ENCODE measurements around the gene PLCH2. TPM values are rescaled to one million over a fixed set of nuclear protein-coding genes. Genes with fewer than 3 reads are reported as not detected.
A peak's percentile ranks its signal among the peaks of the same experiment; 100 is the strongest.

The PLCH2 gene
- total RNA-seq, 4 donors from 2014 or later = 0.16 to 1.7 (median 0.44) TPM

GRCh38 chr1:2489615-2490014 lies 13.5 kb downstream of the PLCH2 start:
- DNase-seq (ENCODE audit: low spot score) (no peak), ATAC-seq (ENCODE audit: low FRiP score) (no peak)
- no peak for TF ChIP-seq CTCF (IDR thresholded peaks at IDR 0.05)

DNA sequence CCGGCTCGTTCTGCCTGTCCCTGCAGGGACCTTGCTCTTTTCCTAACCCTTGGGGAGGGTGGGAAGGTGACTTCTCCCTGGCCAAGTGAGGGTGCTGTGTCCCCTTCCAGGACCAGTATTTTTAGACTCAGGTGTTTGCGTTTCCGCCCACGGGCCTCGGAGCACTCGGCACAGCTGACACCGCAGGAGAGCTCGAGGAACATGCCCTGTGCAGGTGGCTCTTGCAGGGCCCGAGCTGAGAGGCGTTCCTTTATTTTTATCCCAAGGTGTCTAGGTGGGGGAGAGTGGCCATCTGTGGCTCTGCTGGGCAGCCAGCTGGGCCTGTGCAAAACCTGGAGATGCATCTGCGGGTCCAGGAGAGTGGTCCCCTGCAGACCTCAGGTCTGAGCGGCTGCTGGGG lies 16.0 kb downstream of the PLCH2 start:
- no peak for DNase-seq (ENCODE audit: low spot score)
- no peak for TF ChIP-seq CTCF (IDR thresholded peaks at IDR 0.05)

DNA sequence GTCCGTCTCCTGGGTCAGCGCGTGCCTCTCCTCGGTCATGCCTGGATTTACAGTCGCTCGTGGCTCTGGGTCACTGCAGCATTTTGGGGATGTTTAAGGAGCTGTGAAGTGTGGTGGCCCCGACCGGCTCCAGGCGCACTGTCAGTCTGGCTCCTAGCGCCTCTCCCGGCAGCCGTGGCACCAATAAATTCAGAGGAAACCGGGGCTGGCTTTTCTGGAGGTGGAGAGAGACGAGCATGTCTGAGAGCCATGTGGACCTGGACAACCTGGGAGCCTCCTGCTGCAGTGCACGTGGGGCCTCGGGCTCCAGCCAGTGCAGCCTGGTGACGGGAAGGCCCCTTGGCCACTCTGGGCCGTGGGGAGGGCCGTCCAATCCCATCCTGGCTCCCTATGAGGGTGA lies 17.1 kb downstream of the PLCH2 start:
- ATAC-seq (ENCODE audit: low FRiP score) = no peak
- DNase-seq (ENCODE audit: low spot score) = no peak
- TF ChIP-seq CTCF (IDR thresholded peaks at IDR 0.05) = no peak

More for the DNA sequence above, 16.0 kb downstream of the PLCH2 start:
- ATAC-seq (ENCODE audit: low FRiP score) = no peak

DNA sequence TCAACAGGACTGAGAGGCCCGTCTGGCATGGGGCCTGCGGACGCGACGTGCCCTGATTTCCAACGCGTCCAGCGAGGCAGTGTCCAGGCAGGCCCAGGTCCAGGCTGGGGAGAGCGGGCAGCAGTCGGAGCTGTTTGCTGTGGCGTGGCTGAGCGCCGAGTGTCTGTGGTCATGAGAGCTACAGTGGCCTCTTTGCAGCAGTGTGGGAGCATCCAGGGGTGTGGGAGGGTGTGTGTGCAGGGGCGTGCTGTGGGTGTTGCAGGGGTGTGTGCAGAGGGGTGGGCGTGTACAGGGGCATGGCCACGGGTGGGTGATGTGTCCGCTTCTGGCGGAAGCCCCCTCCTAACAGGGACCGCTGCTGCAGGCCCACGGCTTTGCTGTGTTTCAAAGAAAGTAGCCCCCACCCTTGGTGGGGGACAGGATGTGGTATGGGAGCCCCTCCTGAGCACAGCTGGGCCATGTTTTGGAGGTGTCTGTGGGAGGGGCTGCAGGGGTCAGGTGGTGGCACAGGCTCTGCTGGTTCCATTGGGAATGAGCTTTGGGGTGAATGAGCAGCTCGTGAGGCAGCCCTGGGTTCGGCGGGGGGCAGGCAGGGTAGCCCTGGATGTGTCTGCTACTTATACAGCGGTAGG lies 17.7 kb downstream of the PLCH2 start:
- TF ChIP-seq CTCF (IDR thresholded peaks at IDR 0.05) = no peak
- ATAC-seq (ENCODE audit: low FRiP score) (no peak), DNase-seq (ENCODE audit: low spot score) (no peak)

DNA sequence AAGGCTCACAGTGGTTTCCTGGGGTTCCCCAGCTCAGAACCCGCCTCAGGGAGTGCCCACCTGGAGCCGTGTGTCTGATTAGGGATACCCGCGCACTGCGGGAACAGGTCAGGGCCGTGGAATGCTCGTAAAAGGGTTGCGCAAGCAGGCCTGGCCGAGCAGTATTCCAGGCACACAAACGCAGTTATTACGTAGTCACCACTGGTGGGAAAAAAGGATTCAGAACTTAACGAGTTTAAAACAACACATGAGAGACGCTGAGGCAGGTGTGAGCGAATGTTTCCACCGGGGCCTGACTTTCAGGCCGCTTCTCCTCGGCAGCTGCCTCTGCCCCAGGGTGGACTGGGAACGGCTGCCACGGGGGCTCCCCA lies 18.2 kb downstream of the PLCH2 start:
- ATAC-seq (ENCODE audit: low FRiP score) (peak; percentile 70), DNase-seq (ENCODE audit: low spot score) (no peak)
- no peak for TF ChIP-seq CTCF (IDR thresholded peaks at IDR 0.05)

DNA sequence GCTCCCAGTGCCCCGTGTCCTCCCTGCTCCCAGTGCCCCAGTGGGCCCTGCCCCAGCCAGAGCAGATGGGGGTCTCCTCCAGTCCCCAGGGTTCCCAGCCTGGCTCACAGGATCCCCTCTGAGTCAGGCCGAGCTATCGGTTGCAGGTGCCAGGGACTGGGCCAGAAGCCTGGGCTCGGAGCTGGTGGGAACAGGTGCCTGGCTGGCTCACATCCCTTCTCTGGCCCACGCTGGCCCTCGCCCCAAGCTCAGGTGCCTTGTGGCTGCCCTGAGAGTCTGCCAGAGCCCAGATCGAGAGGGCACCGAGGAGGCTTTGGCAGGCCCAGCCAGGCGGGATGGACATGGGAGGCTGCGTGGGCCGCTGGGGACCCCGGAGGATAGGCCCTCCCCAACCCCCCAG lies 18.9 kb downstream of the PLCH2 start:
- TF ChIP-seq CTCF (IDR thresholded peaks at IDR 0.05) = no peak
- ATAC-seq (ENCODE audit: low FRiP score) = no peak

DNA sequence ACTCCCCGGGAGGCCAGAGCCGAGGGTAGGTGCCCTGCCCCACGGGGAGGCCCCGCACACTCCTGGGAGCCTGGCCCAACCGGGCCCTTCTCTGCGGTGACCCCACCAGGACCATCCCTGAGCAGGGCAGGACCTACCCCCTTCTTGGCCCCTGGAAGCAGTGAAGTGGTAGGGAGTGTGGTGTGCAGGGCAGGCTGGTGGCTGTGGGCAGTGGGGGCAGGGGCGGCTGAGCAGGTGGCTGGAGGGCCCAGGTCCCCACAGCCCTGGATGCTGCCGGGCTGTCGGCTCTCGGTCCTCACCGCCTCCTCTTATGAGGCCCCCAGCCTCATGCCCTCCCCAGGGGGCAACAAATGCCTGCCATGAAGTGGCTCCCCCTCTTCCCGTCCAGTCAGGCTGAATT lies 19.5 kb downstream of the PLCH2 start:
- no peak for TF ChIP-seq CTCF (IDR thresholded peaks at IDR 0.05)
- no peak for ATAC-seq (ENCODE audit: low FRiP score)
- DNase-seq (ENCODE audit: low spot score) = no peak

More for the DNA sequence above, 18.9 kb downstream of the PLCH2 start:
- no peak for DNase-seq (ENCODE audit: low spot score)

All from omental fat pad (tissue), 4 donors.